ENCODE results near the gene EDC3. TPM values are rescaled to one million over a fixed set of nuclear protein-coding genes. Genes with fewer than 3 reads are reported as not detected.

EDC3 gene
- total RNA-seq, 2 experiments from 2014 or later, result 11.0 to 11.1 TPM

DNA sequence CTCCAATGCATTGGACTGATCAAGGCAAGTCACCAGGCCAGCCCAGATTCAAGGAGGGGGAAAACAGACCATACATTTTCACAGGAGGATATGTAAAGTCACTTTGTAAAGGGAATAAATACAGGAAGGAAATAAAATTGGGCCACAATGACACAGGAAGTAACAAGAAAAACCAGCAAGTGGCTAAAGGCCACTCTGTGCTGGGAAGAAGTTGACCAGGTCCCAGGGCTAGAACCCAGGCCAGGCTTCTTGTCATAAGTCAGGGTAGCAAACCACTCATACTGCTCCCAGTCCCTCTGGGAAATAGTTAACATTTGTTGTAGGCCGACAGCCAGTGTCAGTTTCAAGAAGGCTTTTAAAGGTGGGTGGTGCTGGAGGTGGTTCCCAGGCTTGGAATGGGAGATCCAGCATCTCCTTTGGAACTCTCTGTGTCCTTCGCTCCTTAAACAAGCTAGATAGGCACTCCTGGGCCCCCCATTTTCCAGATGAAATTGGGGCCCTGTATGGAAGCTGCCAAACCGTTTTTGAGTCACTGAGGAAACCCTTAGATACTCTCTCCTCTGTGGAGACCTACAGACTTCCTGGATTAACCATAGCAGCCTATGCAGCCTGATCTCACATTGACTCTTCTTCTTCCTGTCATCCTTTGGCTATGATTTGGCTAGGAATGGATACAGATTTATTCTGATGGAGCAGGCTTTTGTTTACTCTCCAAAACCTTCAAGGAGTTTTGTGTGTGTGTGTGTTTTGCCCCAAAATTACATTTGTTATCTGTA, 14.7 kb upstream of the EDC3 start:
- no peak overlapping the region for H3K4me3 ChIP-seq (ENCODE audit: low read length)
- no peaks in the 10 kb centered on the region for H3K27me3 ChIP-seq (ENCODE audit: control insufficient read depth in 1 of 2, insufficient read depth in 2 of 2, low read length in 2 of 2)
- no peaks in the 10 kb centered on the region for H3K36me3 ChIP-seq (ENCODE audit: insufficient read depth, low read length)
- H3K4me1 Mint-ChIP-seq (ENCODE audit: low read depth), result no peaks in the 10 kb centered on the region
- intact Hi-C loops (cut with DNase I, micrococcal nuclease), result no loop called here
- no peak for DNase-seq
- POLR2A ChIA-PET, result no interaction called here
- H3K4me3 Mint-ChIP-seq, result no peak overlapping the region
- no peak overlapping the region for H3K27ac ChIP-seq (ENCODE audit: low read depth in 1 of 2, low read length in 2 of 2)
- peaks cover 12% of the 10 kb centered on the region for H3K27me3 Mint-ChIP-seq
- ATAC-seq (ENCODE audit: poor library complexity), result no peak
- CTCF ChIA-PET, result no interaction called here
- H3K36me3 Mint-ChIP-seq (ENCODE audit: low read depth), result no peaks in the 10 kb centered on the region
- no peaks in the 10 kb centered on the region for H3K9me3 Mint-ChIP-seq
- no peak overlapping the region for H3K27ac Mint-ChIP-seq
- H3K9me3 ChIP-seq (ENCODE audit: control insufficient read depth in 1 of 2, insufficient read depth in 1 of 2, low read length in 2 of 2), result no peaks in the 10 kb centered on the region
- peaks cover 10% of the 10 kb centered on the region for H3K4me1 ChIP-seq (ENCODE audit: insufficient read depth, low read length)
- TF ChIP-seq, protein P1, sequence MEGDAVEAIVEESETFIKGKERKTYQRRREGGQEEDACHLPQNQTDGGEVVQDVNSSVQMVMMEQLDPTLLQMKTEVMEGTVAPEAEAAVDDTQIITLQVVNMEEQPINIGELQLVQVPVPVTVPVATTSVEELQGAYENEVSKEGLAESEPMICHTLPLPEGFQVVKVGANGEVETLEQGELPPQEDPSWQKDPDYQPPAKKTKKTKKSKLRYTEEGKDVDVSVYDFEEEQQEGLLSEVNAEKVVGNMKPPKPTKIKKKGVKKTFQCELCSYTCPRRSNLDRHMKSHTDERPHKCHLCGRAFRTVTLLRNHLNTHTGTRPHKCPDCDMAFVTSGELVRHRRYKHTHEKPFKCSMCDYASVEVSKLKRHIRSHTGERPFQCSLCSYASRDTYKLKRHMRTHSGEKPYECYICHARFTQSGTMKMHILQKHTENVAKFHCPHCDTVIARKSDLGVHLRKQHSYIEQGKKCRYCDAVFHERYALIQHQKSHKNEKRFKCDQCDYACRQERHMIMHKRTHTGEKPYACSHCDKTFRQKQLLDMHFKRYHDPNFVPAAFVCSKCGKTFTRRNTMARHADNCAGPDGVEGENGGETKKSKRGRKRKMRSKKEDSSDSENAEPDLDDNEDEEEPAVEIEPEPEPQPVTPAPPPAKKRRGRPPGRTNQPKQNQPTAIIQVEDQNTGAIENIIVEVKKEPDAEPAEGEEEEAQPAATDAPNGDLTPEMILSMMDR (IDR thresholded peaks at IDR 0.05), result no peak

- no peaks in the 10 kb centered on the region for H3K9me3 ChIP-seq (ENCODE audit: control insufficient read depth in 1 of 2, insufficient read depth in 1 of 2, low read length in 2 of 2)
- no peaks in the 10 kb centered on the region for H3K36me3 Mint-ChIP-seq (ENCODE audit: low read depth)
- ChIA-PET CTCF (no interaction called here), POLR2A (no interaction called here)
- no peak overlapping the region for H3K27ac ChIP-seq (ENCODE audit: low read depth in 1 of 2, low read length in 2 of 2)
- intact Hi-C loops (cut with DNase I, micrococcal nuclease), result no loop called here
- H3K27ac Mint-ChIP-seq, result no peak overlapping the region
- TF ChIP-seq, protein P1 (IDR thresholded peaks at IDR 0.05), result no peak
- no peaks in the 10 kb centered on the region for H3K27me3 ChIP-seq (ENCODE audit: control insufficient read depth in 1 of 2, insufficient read depth in 2 of 2, low read length in 2 of 2)
- ATAC-seq (ENCODE audit: poor library complexity), result no peak
- no peak overlapping the region for H3K4me3 ChIP-seq (ENCODE audit: low read length)
- H3K4me3 Mint-ChIP-seq, result no peak overlapping the region
- H3K36me3 ChIP-seq (ENCODE audit: insufficient read depth, low read length), result no peaks in the 10 kb centered on the region
- no peaks in the 10 kb centered on the region for H3K4me1 Mint-ChIP-seq (ENCODE audit: low read depth)
- peaks cover 15% of the 10 kb centered on the region for H3K27me3 Mint-ChIP-seq
- DNase-seq, result no peak
- H3K9me3 Mint-ChIP-seq, result no peaks in the 10 kb centered on the region
- H3K4me1 ChIP-seq (ENCODE audit: insufficient read depth, low read length), result peaks cover 10% of the 10 kb centered on the region
These were observed 14.1 kb upstream of the EDC3 start for GRCh38 chr15:74709892-74710291.

DNA sequence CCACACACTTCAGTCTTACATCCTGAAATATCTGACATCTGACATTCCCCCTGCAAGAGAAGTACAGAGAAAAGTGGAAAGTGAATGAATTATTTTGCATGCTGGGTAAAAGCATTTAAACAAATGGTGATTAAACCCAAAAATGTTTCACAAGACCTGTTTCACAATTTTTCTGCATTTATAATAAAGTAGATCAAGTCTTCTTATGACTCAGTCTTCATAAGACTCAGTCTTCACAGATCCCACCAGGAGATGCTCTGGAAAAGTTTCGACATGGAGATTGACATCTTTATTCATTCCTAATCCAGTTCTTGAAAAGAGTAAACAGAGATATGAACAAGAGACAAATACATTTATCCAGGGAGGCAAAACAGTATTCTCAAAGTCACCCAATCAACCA, 13.2 kb upstream of the EDC3 start:
- H3K4me3 Mint-ChIP-seq, result no peak overlapping the region
- Histone ChIP-seq H3K4me1 (ENCODE audit: insufficient read depth, low read length) (peaks cover 10% of the 10 kb centered on the region), H3K9me3 (ENCODE audit: control insufficient read depth in 1 of 2, insufficient read depth in 1 of 2, low read length in 2 of 2) (no peaks in the 10 kb centered on the region), H3K4me3 (ENCODE audit: low read length) (no peak overlapping the region), H3K36me3 (ENCODE audit: insufficient read depth, low read length) (no peaks in the 10 kb centered on the region), H3K27me3 (ENCODE audit: control insufficient read depth in 1 of 2, insufficient read depth in 2 of 2, low read length in 2 of 2) (no peaks in the 10 kb centered on the region), H3K27ac (ENCODE audit: low read depth in 1 of 2, low read length in 2 of 2) (no peak overlapping the region)
- CTCF ChIA-PET, result no interaction called here
- no peaks in the 10 kb centered on the region for H3K9me3 Mint-ChIP-seq
- H3K4me1 Mint-ChIP-seq (ENCODE audit: low read depth), result no peaks in the 10 kb centered on the region
- intact Hi-C loops (cut with DNase I, micrococcal nuclease), result no loop called here
- DNase-seq (no peak), ATAC-seq (ENCODE audit: poor library complexity) (no peak)
- POLR2A ChIA-PET, result no interaction called here
- H3K36me3 Mint-ChIP-seq (ENCODE audit: low read depth), result no peaks in the 10 kb centered on the region
- peaks cover 15% of the 10 kb centered on the region for H3K27me3 Mint-ChIP-seq
- no peak overlapping the region for H3K27ac Mint-ChIP-seq
- TF ChIP-seq, protein P1 (IDR thresholded peaks at IDR 0.05), result no peak
